Endometrial microvascular endothelial cells (primary cell): ENCODE data around the gene MRPS33. TPM values are rescaled to one million over a fixed set of nuclear protein-coding genes. Genes with fewer than 3 reads are reported as not detected.

Source experiments
- in situ Hi-C: cut with HindIII; loops from 2 replicates; pipeline ENCODE4 v1.10.0; 2017; ENCODE audit warnings: low sequenced_read_pairs, low pct_unique_long_range_greater_than_20kb; ENCODE audit errors: inconsistent ontology term
- total RNA-seq: library from RNA; depleted of rRNA; stranded (reverse); fragments of >200 nt; gene quantifications from one replicate; pipeline ENCODE4 v1.2.3, GENCODE V29; 2015; ENCODE audit errors: inconsistent ontology term

Gene MRPS33
- total RNA-seq, 1 donor from 2014 or later: 4.5 TPM

GRCh38 chr7:141013345-141013715 is 1.4 kb downstream of the MRPS33 start:
- in situ Hi-C loops: no loop called here

GRCh38 chr7:141012696-141013344 is 1.9 kb downstream of the MRPS33 start:
- in situ Hi-C loops: no loop called here

- in situ Hi-C loops: no loop called here
Observed at GRCh38 chr7:141012044-141012685, 2.6 kb downstream of the MRPS33 start.

GRCh38 chr7:141011443-141011842 is 3.3 kb downstream of the MRPS33 start:
- in situ Hi-C loops: no loop called here

- in situ Hi-C loops: no loop called here
Observed at GRCh38 chr7:141003172-141004065, 11.3 kb downstream of the MRPS33 start.

- in situ Hi-C loops: no loop called here
Observed at GRCh38 chr7:141001546-141001945, 13.2 kb downstream of the MRPS33 start.

GRCh38 chr7:141001122-141001521 is 13.6 kb downstream of the MRPS33 start:
- in situ Hi-C loops: no loop called here

- in situ Hi-C loops: no loop called here
Observed at GRCh38 chr7:140998715-140999114, 16.0 kb downstream of the MRPS33 start.

GRCh38 chr7:140992422-140992821 is 22.3 kb downstream of the MRPS33 start:
- in situ Hi-C loops: no loop called here

GRCh38 chr7:140990193-140990962 is 24.4 kb downstream of the MRPS33 start:
- in situ Hi-C loops: no loop called here

GRCh38 chr7:140989068-140989467 is 25.7 kb downstream of the MRPS33 start:
- in situ Hi-C loops: no loop called here

- in situ Hi-C loops: no loop called here
Observed at GRCh38 chr7:140983802-140984201, 30.9 kb downstream of the MRPS33 start.

- in situ Hi-C loops: no loop called here
Observed at GRCh38 chr7:140982508-140982907, 32.2 kb downstream of the MRPS33 start.

GRCh38 chr7:140981951-140982350 is 32.8 kb downstream of the MRPS33 start:
- in situ Hi-C loops: no loop called here

- in situ Hi-C loops: no loop called here
Observed at GRCh38 chr7:140977741-140978140, 37.0 kb downstream of the MRPS33 start.

- in situ Hi-C loops: no loop called here
Observed at GRCh38 chr7:140972876-140973829, 41.6 kb downstream of the MRPS33 start.

GRCh38 chr7:140972344-140972743 is 42.4 kb downstream of the MRPS33 start:
- in situ Hi-C loops: no loop called here

GRCh38 chr7:140967438-140967837 is 47.3 kb downstream of the MRPS33 start:
- in situ Hi-C loops: no loop called here
